ENCODE data around the gene RASD1.

Gene RASD1

GRCh38 chr17:17496189-17497064, at the start of gene RASD1:
Gene RASD1 (minus strand): TSS chr17:17496395. CDS start chr17:17496181, 214 bp downstream.
- DNase-seq: no peak

GRCh38 chr17:17545984-17546383, 49.8 kb upstream of the RASD1 start:
- DNase-seq: no peak

GRCh38 chr17:17545031-17545820, 49.0 kb upstream of the RASD1 start:
- no peak for DNase-seq

GRCh38 chr17:17542906-17543635, 46.9 kb upstream of the RASD1 start:
- DNase-seq: no peak

GRCh38 chr17:17541640-17542001, 45.4 kb upstream of the RASD1 start:
- DNase-seq: no peak

GRCh38 chr17:17540935-17541639, 44.9 kb upstream of the RASD1 start:
- no peak for DNase-seq

- DNase-seq: no peak
Measured at GRCh38 chr17:17540278-17540906, 44.2 kb upstream of the RASD1 start.

GRCh38 chr17:17539591-17539990, 43.4 kb upstream of the RASD1 start:
- no peak for DNase-seq

GRCh38 chr17:17538417-17539391, 42.5 kb upstream of the RASD1 start:
- DNase-seq: peak; percentile 82

GRCh38 chr17:17537311-17538099, 41.3 kb upstream of the RASD1 start:
- no peak for DNase-seq

GRCh38 chr17:17536702-17537101, 40.5 kb upstream of the RASD1 start:
- DNase-seq: no peak

GRCh38 chr17:17535957-17536356, 39.8 kb upstream of the RASD1 start:
- no peak for DNase-seq

- DNase-seq: no peak
Measured at GRCh38 chr17:17533901-17534441, 37.8 kb upstream of the RASD1 start.

GRCh38 chr17:17532991-17533390, 36.8 kb upstream of the RASD1 start:
- no peak for DNase-seq

- no peak for DNase-seq
Measured at GRCh38 chr17:17531156-17531555, 35.0 kb upstream of the RASD1 start.

GRCh38 chr17:17528696-17529652, 32.8 kb upstream of the RASD1 start:
- DNase-seq: no peak

- no peak for DNase-seq
Measured at GRCh38 chr17:17527956-17528500, 31.8 kb upstream of the RASD1 start.

GRCh38 chr17:17527534-17527933, 31.3 kb upstream of the RASD1 start:
- no peak for DNase-seq

Measured in NCI-H1417 treated with DMSO at 0.1 percent for 48 hours (cell line).